Heart right ventricle (tissue), 16 donors: ENCODE data around the gene AOX1. TPM values are rescaled to one million over a fixed set of nuclear protein-coding genes. Genes with fewer than 3 reads are reported as not detected.
"Not testable (repeated sequence)": the region's sequence is repeated elsewhere in the genome, so short reads cannot be mapped to it uniquely, and the experiment has no call there.

Source experiments
- ATAC-seq, 8 donors: fragments of 200-7000 bp; cut with Tn5 transposase; one replicate each; pipeline ENCODE4 v1.9.1; 2020; ENCODE audit warnings: mild to moderate bottlenecking in 8 of 8, moderate library complexity in 8 of 8, moderate number of reproducible peaks in 1 of 8
- DNase-seq, 2 donors: peaks; one replicate each; pipeline ENCODE4 v3.0.0-alpha.2; 2020
- H3K27ac ChIP-seq, 10 donors: fragments of 200-600 bp; sonication (generic) in 2 of 10; one replicate each; pipeline versions ENCODE4 v1.5.0 to v1.8.0; 2020 to 2022; ENCODE audit warnings: mild to moderate bottlenecking in 3 of 10
- H3K27me3 ChIP-seq, 7 donors: fragments of 200-600 bp; one replicate each; pipeline ENCODE4 v1.8.0; 2021 to 2022; ENCODE audit warnings: mild to moderate bottlenecking in 2 of 7
- H3K36me3 ChIP-seq, 9 donors: fragments of 200-600 bp; sonication (generic) in 1 of 9; one replicate each; pipeline versions ENCODE4 v1.5.0 to v1.8.0; 2020 to 2022; ENCODE audit warnings: mild to moderate bottlenecking in 2 of 9
- H3K4me1 ChIP-seq, 9 donors: fragments of 200-600 bp; sonication (generic) in 1 of 9; one replicate each; pipeline versions ENCODE4 v1.5.0 to v1.8.0; 2020 to 2022; ENCODE audit warnings: mild to moderate bottlenecking in 4 of 9
- H3K4me3 ChIP-seq, 10 donors: fragments of 200-600 bp; sonication (generic) in 2 of 10; one replicate each; pipeline versions ENCODE4 v1.5.0 to v1.8.0; 2020 to 2022; ENCODE audit warnings: mild to moderate bottlenecking in 7 of 10, moderate library complexity in 2 of 10
- H3K9me3 ChIP-seq, 11 donors: fragments of 200-600 bp in 10 of 11; sonication (generic) in 2 of 11; one replicate each; pipeline versions ENCODE4 v1.5.0 to v1.8.0; 2013 to 2022; ENCODE audit warnings: mild to moderate bottlenecking in 2 of 11, control low read depth in 1 of 11, moderate library complexity in 1 of 11
- CTCF ChIP-seq, 9 donors: fragments of 200-600 bp; sonication (generic) in 2 of 9; IDR thresholded peaks; one replicate each; pipeline versions ENCODE4 v1.5.0 to v1.8.0; 2021 to 2022; ENCODE audit warnings: antibody characterized with exemption in 9 of 9, mild to moderate bottlenecking in 5 of 9, moderate library complexity in 1 of 9
- WGBS, 2 donors: extraction: QIAGEN DNeasy Blood & Tissue Kit; methylation state at CpG; one replicate each; pipeline ENCODE4 v1.1.7; 2013; ENCODE audit warnings: inconsistent platforms in 1 of 2; 5-methylcytosine and 5-hydroxymethylcytosine counted together
- intact Hi-C, 10 donors: fragments of 100-400 bp; cut with DNase I; formaldehyde crosslinking; loops; one replicate each; pipeline versions ENCODE4 v1.11.1 to v1.14.2; 2022
- long read RNA-seq, 3 donors: library from polyadenylated mRNA; unstranded; transcript quantifications; one replicate each; pipeline ENCODE4 v2.0.0, GENCODE V29; 2020 to 2021
- polyA plus RNA-seq, 2 donors: library from polyadenylated mRNA; stranded (reverse); fragments of 200-250 nt; gene quantifications; one replicate each; pipeline ENCODE4 v1.2.3, GENCODE V29; 2013
- total RNA-seq, 10 donors: library from RNA; stranded (reverse); fragmentation: NEBNext Ultra II Directional in 3 of 10; extraction: Animal tissue kit (Norgen Biotek cat#: 25700) in 3 of 10; gene quantifications; one replicate each; pipeline versions ENCODE4 v1.2.1 to v1.2.4, GENCODE V29; 2021 to 2023
- donor health status: Arrhythmogenic right ventricular cardiomyopathy.
- donor health status: ischemic (EF 13 %, LVEDD 7.1; RV severe dilation, severe dysfunction).
- donor health status: healthy with polysubstance abuse.
- donor health status: DM: no; HTN: yes; CAD: no.
- donor health status: DM: no; HTN: no; CAD: no.
- donor health status: ischemic (EF 25% LVEDD 6.9; RV normal size, moderate dysfunction).
- donor health status: ischemic (EF 25% LVEDD 5.7; RV mildly dilated, moderate dysfunction).
- donor health status: healthy.
- donor health status: DM: yes; HTN: yes; CAD: no.
- donor health status: Ischemic cardiomyopathy.
- donor health status: ischemic (EF 35%, LVEDD 5.7; RV mildly dilated, moderate dysfunction).
- donor health status: nonischemic (EF 11% LVEDD 7.7; RV severe dilation, severe dysfunction).
- donor health status: DM: yes; HTN: yes; CAD: no.
- donor health status: PGD.
- donor health status: ischemic (EF 29% LVEDD 5.4; RV normal size, mild dysfunction).
- donor health status: nonischemic (EF 23%, LVEDD 6.1; RV moderate dilation, normal function).

AOX1 gene
- 10 to 100 TPM in 1 of 10 donors, 1 to 10 TPM in 7, under 1 TPM in 2; 0.72 to 22.3 (median 2.2) TPM for total RNA-seq
- 10 to 100 TPM in 1 of 2 donors, 1 to 10 TPM in 1; 3.5 to 11.2 TPM for polyA plus RNA-seq
- long read RNA-seq, donor 1, full-length matches to known transcripts, result 5 of 14 reads
- long read RNA-seq, donor 1, partial matches to known transcripts, result 8 of 14 reads
- long read RNA-seq, donor 1, other reads (novel, unspliced or antisense), result 1 of 14 reads
- long read RNA-seq, donor 2, result 0 reads
- long read RNA-seq, donor 3, full-length matches to known transcripts, result 1 of 6 reads
- long read RNA-seq, donor 3, partial matches to known transcripts, result 4 of 6 reads
- long read RNA-seq, donor 3, other reads (novel, unspliced or antisense), result 1 of 6 reads

GRCh38 chr2:200585730-200586643 is at the start of gene AOX1:
AOX1 (plus strand) TSS chr2:200586014; CDS start chr2:200586109, 95 bp downstream.
- Histone ChIP-seq H3K9me3 (no peaks in the 10 kb centered on the region), H3K27ac (peak within 1 kb of the TSS in 7 of 10 donors; percentile 18 to 71 (median 33)), H3K36me3 (no peaks in the 10 kb centered on the region), H3K4me3 (peak within 1 kb of the TSS; percentile 16 to 71 (median 58)), H3K27me3 (peaks cover 0 to 5% (median 0%) of the 10 kb centered on the region in 7 donors), H3K4me1 (peaks cover 0 to 14% (median 7%) of the 10 kb centered on the region in 9 donors)
- 2 to 3% methylated on average over 62 of the region's 62 CpGs for WGBS, 2 donors
- DNase-seq (peak in 1 of 2 donors; percentile 46), ATAC-seq (peak; percentile 51 to 78 (median 71))
- intact Hi-C loops, result loop anchor here in 2 of 10 donors (10.0 kb wide), 2 partner anchors 109 to 119 kb away; no protein-coding TSS in a partner anchor
- peak in 1 of 9 donors; percentile 6 for TF ChIP-seq CTCF (IDR thresholded peaks at IDR 0.05)

- intact Hi-C loops, result no loop called here
- ATAC-seq, result no peak
- Histone ChIP-seq H3K4me1 (no peaks in the 10 kb centered on the region), H3K27ac (no peak overlapping the region), H3K27me3 (no peaks in the 10 kb centered on the region), H3K36me3 (peaks cover 0 to 68% (median 0%) of the 10 kb centered on the region in 9 donors), H3K4me3 (no peak overlapping the region), H3K9me3 (peaks cover 0 to 6% (median 0%) of the 10 kb centered on the region in 11 donors)
- DNase-seq, result no peak
- 96 to 97% methylated on average over 1 of the region's 1 CpG for WGBS, 2 donors
- TF ChIP-seq CTCF (IDR thresholded peaks at IDR 0.05), result no peak
These were observed 47.7 kb upstream of the AOX1 start for GRCh38 chr2:200538139-200538538.

GRCh38 chr2:200540793-200541192 is 45.0 kb upstream of the AOX1 start:
- intact Hi-C loops, result no loop called here
- no peaks in the 10 kb centered on the region for H3K4me1 ChIP-seq
- H3K4me3 ChIP-seq, result no peak overlapping the region
- ATAC-seq (no peak), DNase-seq (no peak)
- peaks cover 0 to 74% (median 0%) of the 10 kb centered on the region in 9 donors for H3K36me3 ChIP-seq
- H3K27ac ChIP-seq, result no peak overlapping the region
- peaks cover 0 to 6% (median 0%) of the 10 kb centered on the region in 11 donors for H3K9me3 ChIP-seq
- no peak for TF ChIP-seq CTCF (IDR thresholded peaks at IDR 0.05)
- no peaks in the 10 kb centered on the region for H3K27me3 ChIP-seq

GRCh38 chr2:200566596-200566995 is 19.2 kb upstream of the AOX1 start:
- H3K36me3 ChIP-seq, H3K27me3 ChIP-seq, H3K9me3 ChIP-seq, intact Hi-C loops, H3K4me3 ChIP-seq, ATAC-seq, H3K4me1 ChIP-seq, H3K27ac ChIP-seq, DNase-seq: not testable (repeated sequence)
- 92 to 97% methylated on average over 12 of the region's 12 CpGs for WGBS, 2 donors
